ENCODE data around the gene MEGF10. TPM values are rescaled to one million over a fixed set of nuclear protein-coding genes. Genes with fewer than 3 reads are reported as not detected.

Gene MEGF10
- total and polyA plus RNA-seq, 10 of the 15 experiments (the other 5 are each of a cell fraction or from before 2014, with no cell fraction given): 0.03 to 0.21 (median 0.05) TPM; not detected in 5

DNA sequence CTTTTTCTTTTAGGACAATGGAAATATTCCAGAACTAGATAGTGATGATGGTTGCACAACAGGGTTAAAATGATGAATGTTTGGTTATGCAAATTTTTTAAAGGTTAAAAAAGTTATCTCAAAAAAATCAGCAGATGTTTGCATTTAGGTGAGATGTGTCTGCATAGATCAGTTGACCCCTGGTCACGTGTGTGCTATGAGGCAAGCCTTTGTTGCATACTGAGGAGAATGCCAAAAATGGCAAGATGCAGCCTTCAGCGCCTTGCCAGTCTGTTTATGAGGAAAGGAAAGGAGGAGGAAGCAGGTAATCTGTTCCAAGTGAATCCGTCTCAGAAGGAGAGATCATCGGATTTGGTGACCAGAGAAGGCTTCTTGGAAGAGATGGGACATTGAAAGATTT lies 11.9 kb downstream of the MEGF10 start:
- Histone ChIP-seq H3K27ac (ENCODE audit: control insufficient read depth, insufficient read depth) (no peak overlapping the region), H3K4me1 (ENCODE audit: control insufficient read depth, insufficient read depth, low read length) (no peaks in the 10 kb centered on the region), H2AFZ (ENCODE audit: control insufficient read depth, low read depth, low read length) (no peak overlapping the region), H3K4me2 (ENCODE audit: control insufficient read depth, insufficient read depth) (no peak overlapping the region), H3K36me3 (ENCODE audit: control insufficient read depth in 2 of 2, insufficient read depth in 2 of 2, low read length in 1 of 2) (no peaks in the 10 kb centered on the region), H4K20me1 (ENCODE audit: control insufficient read depth, insufficient read depth) (no peaks in the 10 kb centered on the region), H3K9me3 (replicated peaks; ENCODE audit: control insufficient read depth, insufficient read depth, low read length) (no peaks in the 10 kb centered on the region), H3K27me3 (replicated peaks in 1 of 2; ENCODE audit: control insufficient read depth in 2 of 2, insufficient read depth in 2 of 2, low read length in 1 of 2) (peaks cover 0 to 3% of the 10 kb centered on the region in 2 experiments; a peak in 1 of 4 replicates), H3K79me2 (ENCODE audit: control insufficient read depth, insufficient read depth, low read length) (no peaks in the 10 kb centered on the region), H3K9ac (ENCODE audit: control insufficient read depth, insufficient read depth, low read length) (no peak overlapping the region), H3K4me3 (no peak overlapping the region)
- WGBS (ENCODE audit: insufficient coverage, insufficient replicate concordance, low lambda C conversion rate, missing lambda C conversion rate): 6% methylated on average over 4 of the region's 4 CpGs
- SMC1A ChIA-PET (ENCODE audit: uncharacterized antibody, unreplicated experiment): no interaction called here
- intact Hi-C loops (cut with micrococcal nuclease; ENCODE audit: unreplicated experiment): no loop called here
- CTCF ChIA-PET: no interaction called here
- no peak for DNase-seq (ENCODE audit: low read depth, low spot score)
- BruUV-seq (replicated peaks): no TSS peak
- TF ChIP-seq TARDBP (IDR thresholded peaks at IDR 0.05; ENCODE audit: borderline replicate concordance): no peak
- TF ChIP-seq MYB (IDR thresholded peaks at IDR 0.05; ENCODE audit: borderline replicate concordance, low read depth, low read length): no peak
- TF ChIP-seq, protein P1, sequence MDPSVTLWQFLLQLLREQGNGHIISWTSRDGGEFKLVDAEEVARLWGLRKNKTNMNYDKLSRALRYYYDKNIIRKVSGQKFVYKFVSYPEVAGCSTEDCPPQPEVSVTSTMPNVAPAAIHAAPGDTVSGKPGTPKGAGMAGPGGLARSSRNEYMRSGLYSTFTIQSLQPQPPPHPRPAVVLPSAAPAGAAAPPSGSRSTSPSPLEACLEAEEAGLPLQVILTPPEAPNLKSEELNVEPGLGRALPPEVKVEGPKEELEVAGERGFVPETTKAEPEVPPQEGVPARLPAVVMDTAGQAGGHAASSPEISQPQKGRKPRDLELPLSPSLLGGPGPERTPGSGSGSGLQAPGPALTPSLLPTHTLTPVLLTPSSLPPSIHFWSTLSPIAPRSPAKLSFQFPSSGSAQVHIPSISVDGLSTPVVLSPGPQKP (IDR thresholded peaks at IDR 0.05; ENCODE audit: low read depth, low read length): no peak
- no peak for TF ChIP-seq NR2C2 (IDR thresholded peaks at IDR 0.05; ENCODE audit: borderline replicate concordance, control insufficient read depth, insufficient read length, low read depth)
- no peak for TF ChIP-seq NBN (IDR thresholded peaks at IDR 0.05)
- no peak for TF ChIP-seq MTA3 (IDR thresholded peaks at IDR 0.05; ENCODE audit: borderline replicate concordance, low read length)
- no peak for TF ChIP-seq CREM (IDR thresholded peaks at IDR 0.05; ENCODE audit: low read depth)
- TF ChIP-seq, protein P2, sequence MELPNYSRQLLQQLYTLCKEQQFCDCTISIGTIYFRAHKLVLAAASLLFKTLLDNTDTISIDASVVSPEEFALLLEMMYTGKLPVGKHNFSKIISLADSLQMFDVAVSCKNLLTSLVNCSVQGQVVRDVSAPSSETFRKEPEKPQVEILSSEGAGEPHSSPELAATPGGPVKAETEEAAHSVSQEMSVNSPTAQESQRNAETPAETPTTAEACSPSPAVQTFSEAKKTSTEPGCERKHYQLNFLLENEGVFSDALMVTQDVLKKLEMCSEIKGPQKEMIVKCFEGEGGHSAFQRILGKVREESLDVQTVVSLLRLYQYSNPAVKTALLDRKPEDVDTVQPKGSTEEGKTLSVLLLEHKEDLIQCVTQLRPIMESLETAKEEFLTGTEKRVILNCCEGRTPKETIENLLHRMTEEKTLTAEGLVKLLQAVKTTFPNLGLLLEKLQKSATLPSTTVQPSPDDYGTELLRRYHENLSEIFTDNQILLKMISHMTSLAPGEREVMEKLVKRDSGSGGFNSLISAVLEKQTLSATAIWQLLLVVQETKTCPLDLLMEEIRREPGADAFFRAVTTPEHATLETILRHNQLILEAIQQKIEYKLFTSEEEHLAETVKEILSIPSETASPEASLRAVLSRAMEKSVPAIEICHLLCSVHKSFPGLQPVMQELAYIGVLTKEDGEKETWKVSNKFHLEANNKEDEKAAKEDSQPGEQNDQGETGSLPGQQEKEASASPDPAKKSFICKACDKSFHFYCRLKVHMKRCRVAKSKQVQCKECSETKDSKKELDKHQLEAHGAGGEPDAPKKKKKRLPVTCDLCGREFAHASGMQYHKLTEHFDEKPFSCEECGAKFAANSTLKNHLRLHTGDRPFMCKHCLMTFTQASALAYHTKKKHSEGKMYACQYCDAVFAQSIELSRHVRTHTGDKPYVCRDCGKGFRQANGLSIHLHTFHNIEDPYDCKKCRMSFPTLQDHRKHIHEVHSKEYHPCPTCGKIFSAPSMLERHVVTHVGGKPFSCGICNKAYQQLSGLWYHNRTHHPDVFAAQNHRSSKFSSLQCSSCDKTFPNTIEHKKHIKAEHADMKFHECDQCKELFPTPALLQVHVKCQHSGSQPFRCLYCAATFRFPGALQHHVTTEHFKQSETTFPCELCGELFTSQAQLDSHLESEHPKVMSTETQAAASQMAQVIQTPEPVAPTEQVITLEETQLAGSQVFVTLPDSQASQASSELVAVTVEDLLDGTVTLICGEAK (IDR thresholded peaks at IDR 0.05; ENCODE audit: borderline replicate concordance): no peak
- no peak for TF ChIP-seq CEBPB (IDR thresholded peaks at IDR 0.05; ENCODE audit: borderline replicate concordance in 1 of 2, low read depth in 2 of 2, low read length in 2 of 2)
- TF ChIP-seq POLR2AphosphoS2 (IDR thresholded peaks at IDR 0.05; ENCODE audit: low read depth, low read length): no peak
- TF ChIP-seq PML (IDR thresholded peaks at IDR 0.05; ENCODE audit: low read length): no peak
- no peak for TF ChIP-seq EZH2 (IDR thresholded peaks at IDR 0.05; ENCODE audit: borderline replicate concordance, control insufficient read depth, low read depth, low read length)
- RAD21 ChIA-PET (ENCODE audit: unreplicated experiment): no interaction called here
- no peak for FAIRE-seq
- in situ Hi-C loops (cut with MboI): no loop called here
- POLR2A ChIA-PET: no interaction called here
- no peak for ATAC-seq
